OCI-LY1 (cell line): ENCODE measurements around the gene GPSM1.

Experiments
- H2AFZ ChIP-seq: fragments of 200-600 bp; sonication (generic), shearing (Covaris generic); 2 replicates; pipeline ENCODE4 v1.6.0; 2014; ENCODE audit warnings: antibody characterized with exemption, mild to moderate bottlenecking, low read length
- H3F3A ChIP-seq: fragments of 200-600 bp; sonication (generic), shearing (Covaris generic); 2 replicates; pipeline ENCODE4 v1.6.0; 2014; ENCODE audit warnings: mild to moderate bottlenecking, antibody characterized with exemption, low read length, moderate library complexity; ENCODE audit not compliant: insufficient read depth
- H3K27ac ChIP-seq: fragments of 200-600 bp; sonication (generic); 2 replicates; pipeline ENCODE4 v1.5.1; 2014; ENCODE audit warnings: low read length, mixed run types, mild to moderate bottlenecking, low read depth; ENCODE audit not compliant: poor library complexity, severe bottlenecking
- H3K27me3 ChIP-seq: fragments of 200-600 bp; sonication (generic); 2 replicates; pipeline ENCODE4 v1.6.0; 2014; ENCODE audit warnings: antibody characterized with exemption, mild to moderate bottlenecking, low read length, moderate library complexity; ENCODE audit not compliant: insufficient read depth
- H3K36me3 ChIP-seq: fragments of 200-600 bp; sonication (generic); 2 replicates; pipeline ENCODE4 v1.6.1; 2014; ENCODE audit warnings: mild to moderate bottlenecking, antibody characterized with exemption, low read length, moderate library complexity, mixed read lengths; ENCODE audit not compliant: insufficient read depth
- H3K4me1 ChIP-seq: fragments of 200-600 bp; sonication (generic); 2 replicates; pipeline ENCODE4 v1.5.1; 2014; ENCODE audit warnings: mild to moderate bottlenecking, low read length, moderate library complexity; ENCODE audit not compliant: insufficient read depth, severe bottlenecking
- H3K4me2 ChIP-seq: fragments of 200-600 bp; sonication (generic), shearing (Covaris generic); 2 replicates; pipeline ENCODE4 v1.6.1; 2014; ENCODE audit warnings: low read length
- H3K4me3 ChIP-seq: fragments of 200-600 bp; sonication (generic); 2 replicates; pipeline ENCODE4 v1.5.1; 2014; ENCODE audit warnings: low read length, low read depth, mild to moderate bottlenecking, mixed read lengths; ENCODE audit not compliant: poor library complexity, severe bottlenecking
- H3K79me2 ChIP-seq: fragments of 200-600 bp; shearing (Covaris generic); 2 replicates; pipeline ENCODE4 v1.6.1; 2016; ENCODE audit warnings: mixed run types, low read length, mixed read lengths; ENCODE audit not compliant: insufficient read depth
- H3K9ac ChIP-seq: fragments of 200-600 bp; sonication (generic), shearing (Covaris generic); 2 replicates; pipeline ENCODE4 v1.6.1; 2014; ENCODE audit warnings: mild to moderate bottlenecking, low read length, mixed read lengths
- H3K9me2 ChIP-seq: fragments of 200-600 bp; sonication (generic), shearing (Covaris generic); 2 replicates; pipeline ENCODE4 v1.6.1; 2014; ENCODE audit warnings: low read depth, mild to moderate bottlenecking, low read length, mixed read lengths
- H3K9me3 ChIP-seq: fragments of 200-600 bp; shearing (Covaris generic); 2 replicates; pipeline ENCODE4 v1.6.1; 2014; ENCODE audit warnings: low read length, mixed read lengths
- H4K20me1 ChIP-seq: fragments of 200-600 bp; sonication (generic), shearing (Covaris generic); 2 replicates; pipeline ENCODE4 v1.6.0; 2016; ENCODE audit warnings: mild to moderate bottlenecking, low read length; ENCODE audit not compliant: insufficient read depth
- CTCF ChIP-seq: fragments of 200-600 bp; sonication (generic), shearing (Covaris generic); IDR thresholded peaks from 2 replicates; pipeline ENCODE4 v1.5.1; 2017; ENCODE audit warnings: mild to moderate bottlenecking, antibody characterized with exemption, low read length, moderate library complexity, mixed read lengths
- EZH2 ChIP-seq: fragments of 200-600 bp; sonication (generic), shearing (Covaris generic); IDR thresholded peaks from 2 replicates; pipeline ENCODE4 v1.8.0; 2017; ENCODE audit warnings: borderline replicate concordance, mixed run types, mild to moderate bottlenecking, antibody characterized with exemption, low read length, moderate library complexity, mixed read lengths

Gene GPSM1

GRCh38 chr9:136340356-136341041 lies 13.2 kb downstream of the GPSM1 start:
- H2AFZ ChIP-seq: no peak overlapping the region
- no peaks in the 10 kb centered on the region for H3K36me3 ChIP-seq
- no peak overlapping the region for H3K4me3 ChIP-seq
- H3F3A ChIP-seq: no peaks in the 10 kb centered on the region
- H3K79me2 ChIP-seq: no peaks in the 10 kb centered on the region
- H3K27ac ChIP-seq: no peak overlapping the region
- no peaks in the 10 kb centered on the region for H3K4me1 ChIP-seq
- no peak overlapping the region for H3K9ac ChIP-seq
- H3K4me2 ChIP-seq: no peak overlapping the region
- peaks cover 25% of the 10 kb centered on the region for H3K27me3 ChIP-seq
- no peaks in the 10 kb centered on the region for H4K20me1 ChIP-seq
- no peaks in the 10 kb centered on the region for H3K9me3 ChIP-seq
- TF ChIP-seq CTCF (no peak), EZH2 (no peak)
- H3K9me2 ChIP-seq: no peaks in the 10 kb centered on the region

GRCh38 chr9:136341042-136341655 lies 13.8 kb downstream of the GPSM1 start:
- H3K27me3 ChIP-seq: peaks cover 25% of the 10 kb centered on the region

GRCh38 chr9:136341769-136342168 lies 14.4 kb downstream of the GPSM1 start:
- Histone ChIP-seq H3K4me2 (no peak overlapping the region), H3K27ac (no peak overlapping the region), H2AFZ (no peak overlapping the region), H3F3A (no peaks in the 10 kb centered on the region), H3K9ac (no peak overlapping the region), H3K79me2 (no peaks in the 10 kb centered on the region), H4K20me1 (no peaks in the 10 kb centered on the region), H3K36me3 (no peaks in the 10 kb centered on the region), H3K27me3 (peaks cover 25% of the 10 kb centered on the region), H3K4me3 (no peak overlapping the region), H3K9me3 (no peaks in the 10 kb centered on the region), H3K4me1 (no peaks in the 10 kb centered on the region), H3K9me2 (no peaks in the 10 kb centered on the region)
- TF ChIP-seq CTCF (no peak), EZH2 (no peak)

More at GRCh38 chr9:136341042-136341655, 13.8 kb downstream of the GPSM1 start:
- H3F3A ChIP-seq: no peaks in the 10 kb centered on the region
- no peaks in the 10 kb centered on the region for H4K20me1 ChIP-seq
- no peaks in the 10 kb centered on the region for H3K9me2 ChIP-seq
- H3K9ac ChIP-seq: no peak overlapping the region
- H3K4me2 ChIP-seq: no peak overlapping the region
- H3K36me3 ChIP-seq: no peaks in the 10 kb centered on the region
- no peaks in the 10 kb centered on the region for H3K79me2 ChIP-seq
- no peak for TF ChIP-seq EZH2
- TF ChIP-seq CTCF: no peak
- H3K27ac ChIP-seq: no peak overlapping the region
- no peak overlapping the region for H2AFZ ChIP-seq
- H3K9me3 ChIP-seq: no peaks in the 10 kb centered on the region
- no peaks in the 10 kb centered on the region for H3K4me1 ChIP-seq
- H3K4me3 ChIP-seq: no peak overlapping the region
